Measurements from ENCODE around the gene ALG11.

- TF ChIP-seq GATA3 (IDR thresholded peaks at IDR 0.05; ENCODE audit: low read depth, low read length) = no peak
- no peak for TF ChIP-seq GATA2 (IDR thresholded peaks at IDR 0.05; ENCODE audit: low read depth, low read length)
These were observed 41.8 kb upstream of the ALG11 start for GRCh38 chr13:51970349-51970748.
